Measurements from ENCODE around the gene TMEM207.
A peak's percentile ranks its signal among the peaks of the same experiment; 100 is the strongest.

The TMEM207 gene

GRCh38 chr3:190429681-190430080, 20.0 kb downstream of the TMEM207 start:
- no peak for TF ChIP-seq CTCF (IDR thresholded peaks at IDR 0.05)

- no peak for TF ChIP-seq CTCF (IDR thresholded peaks at IDR 0.05)
These were observed 22.7 kb downstream of the TMEM207 start for GRCh38 chr3:190426806-190427507.

DNA sequence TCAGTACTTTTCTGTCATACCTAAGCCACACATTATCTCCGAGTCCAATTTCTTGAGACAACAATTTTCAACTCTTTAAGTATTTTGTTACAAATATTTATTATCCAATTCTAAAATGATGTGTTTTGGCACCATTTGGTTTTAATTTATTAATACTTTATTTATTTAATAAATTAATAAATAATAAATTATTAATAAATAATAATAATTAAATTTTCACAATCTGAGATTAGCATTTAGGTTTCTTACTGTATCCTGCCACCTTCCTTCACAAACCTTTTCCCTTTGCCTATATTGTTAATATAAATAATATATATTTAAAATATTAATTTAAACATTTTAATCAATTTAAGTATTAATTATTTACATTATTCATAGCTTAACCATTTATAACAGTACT, 23.9 kb downstream of the TMEM207 start:
- TF ChIP-seq CTCF (IDR thresholded peaks at IDR 0.05) = no peak

- peak; percentile 65 for TF ChIP-seq CTCF (IDR thresholded peaks at IDR 0.05)
These were observed 24.9 kb downstream of the TMEM207 start for GRCh38 chr3:190424478-190425439.

GRCh38 chr3:190424108-190424477, 25.6 kb downstream of the TMEM207 start:
- TF ChIP-seq CTCF (IDR thresholded peaks at IDR 0.05) = no peak

GRCh38 chr3:190414297-190414696, 35.4 kb downstream of the TMEM207 start:
- TF ChIP-seq CTCF (IDR thresholded peaks at IDR 0.05) = no peak

GRCh38 chr3:190404715-190405114, 45.0 kb downstream of the TMEM207 start:
- TF ChIP-seq CTCF (IDR thresholded peaks at IDR 0.05) = no peak
